Measurements from ENCODE around the gene IFT88. TPM values are rescaled to one million over a fixed set of nuclear protein-coding genes. Genes with fewer than 3 reads are reported as not detected.

The IFT88 gene
- polyA plus RNA-seq, 1 donor from 2014 or later, result 32.7 TPM

DNA sequence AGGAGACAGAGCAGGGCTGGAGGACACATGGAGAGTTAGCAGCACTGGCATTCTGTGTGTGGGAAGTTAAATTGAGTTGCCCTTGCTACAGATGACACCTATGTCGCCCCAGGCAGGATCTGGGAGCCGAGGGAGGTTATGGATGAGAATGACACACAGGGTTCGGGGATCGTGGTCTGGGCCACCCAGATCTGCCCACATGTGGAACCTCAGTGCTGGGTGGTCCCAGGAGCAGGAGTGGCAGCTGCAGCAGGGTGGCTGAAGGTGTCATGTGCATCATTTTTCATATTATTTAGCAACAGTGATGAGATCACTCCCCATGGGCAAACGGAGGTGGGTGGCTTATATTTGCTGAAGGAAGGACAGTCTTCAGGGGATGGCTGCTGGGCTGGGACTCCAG, 139.7 kb downstream of the IFT88 start:
- H3F3A ChIP-seq (ENCODE audit: insufficient read depth, low read length, poor library complexity, severe bottlenecking), result no peaks in the 10 kb centered on the region
- H3K36me3 ChIP-seq (ENCODE audit: insufficient read depth, low read length), result no peaks in the 10 kb centered on the region
- no peaks in the 10 kb centered on the region for H3K79me2 ChIP-seq (replicated peaks; ENCODE audit: insufficient read depth, low read length)
- no peaks in the 10 kb centered on the region for H3K27me3 ChIP-seq (ENCODE audit: insufficient read depth, low read depth, low read length)
- no peak overlapping the region for H3K4me3 ChIP-seq (ENCODE audit: low read length)
- H3K9me3 ChIP-seq (ENCODE audit: low read length), result no peaks in the 10 kb centered on the region
- no peak overlapping the region for H3K4me2 ChIP-seq (ENCODE audit: low read length)
- TF ChIP-seq, protein P1, sequence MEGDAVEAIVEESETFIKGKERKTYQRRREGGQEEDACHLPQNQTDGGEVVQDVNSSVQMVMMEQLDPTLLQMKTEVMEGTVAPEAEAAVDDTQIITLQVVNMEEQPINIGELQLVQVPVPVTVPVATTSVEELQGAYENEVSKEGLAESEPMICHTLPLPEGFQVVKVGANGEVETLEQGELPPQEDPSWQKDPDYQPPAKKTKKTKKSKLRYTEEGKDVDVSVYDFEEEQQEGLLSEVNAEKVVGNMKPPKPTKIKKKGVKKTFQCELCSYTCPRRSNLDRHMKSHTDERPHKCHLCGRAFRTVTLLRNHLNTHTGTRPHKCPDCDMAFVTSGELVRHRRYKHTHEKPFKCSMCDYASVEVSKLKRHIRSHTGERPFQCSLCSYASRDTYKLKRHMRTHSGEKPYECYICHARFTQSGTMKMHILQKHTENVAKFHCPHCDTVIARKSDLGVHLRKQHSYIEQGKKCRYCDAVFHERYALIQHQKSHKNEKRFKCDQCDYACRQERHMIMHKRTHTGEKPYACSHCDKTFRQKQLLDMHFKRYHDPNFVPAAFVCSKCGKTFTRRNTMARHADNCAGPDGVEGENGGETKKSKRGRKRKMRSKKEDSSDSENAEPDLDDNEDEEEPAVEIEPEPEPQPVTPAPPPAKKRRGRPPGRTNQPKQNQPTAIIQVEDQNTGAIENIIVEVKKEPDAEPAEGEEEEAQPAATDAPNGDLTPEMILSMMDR (IDR thresholded peaks at IDR 0.05; ENCODE audit: poor library complexity, severe bottlenecking), result no peak
- TF ChIP-seq SMC3 (conservative IDR thresholded peaks at IDR 0.05; ENCODE audit: poor library complexity), result no peak
- no peak for TF ChIP-seq POLR2AphosphoS5 (IDR thresholded peaks at IDR 0.05)
- TF ChIP-seq, protein P2, sequence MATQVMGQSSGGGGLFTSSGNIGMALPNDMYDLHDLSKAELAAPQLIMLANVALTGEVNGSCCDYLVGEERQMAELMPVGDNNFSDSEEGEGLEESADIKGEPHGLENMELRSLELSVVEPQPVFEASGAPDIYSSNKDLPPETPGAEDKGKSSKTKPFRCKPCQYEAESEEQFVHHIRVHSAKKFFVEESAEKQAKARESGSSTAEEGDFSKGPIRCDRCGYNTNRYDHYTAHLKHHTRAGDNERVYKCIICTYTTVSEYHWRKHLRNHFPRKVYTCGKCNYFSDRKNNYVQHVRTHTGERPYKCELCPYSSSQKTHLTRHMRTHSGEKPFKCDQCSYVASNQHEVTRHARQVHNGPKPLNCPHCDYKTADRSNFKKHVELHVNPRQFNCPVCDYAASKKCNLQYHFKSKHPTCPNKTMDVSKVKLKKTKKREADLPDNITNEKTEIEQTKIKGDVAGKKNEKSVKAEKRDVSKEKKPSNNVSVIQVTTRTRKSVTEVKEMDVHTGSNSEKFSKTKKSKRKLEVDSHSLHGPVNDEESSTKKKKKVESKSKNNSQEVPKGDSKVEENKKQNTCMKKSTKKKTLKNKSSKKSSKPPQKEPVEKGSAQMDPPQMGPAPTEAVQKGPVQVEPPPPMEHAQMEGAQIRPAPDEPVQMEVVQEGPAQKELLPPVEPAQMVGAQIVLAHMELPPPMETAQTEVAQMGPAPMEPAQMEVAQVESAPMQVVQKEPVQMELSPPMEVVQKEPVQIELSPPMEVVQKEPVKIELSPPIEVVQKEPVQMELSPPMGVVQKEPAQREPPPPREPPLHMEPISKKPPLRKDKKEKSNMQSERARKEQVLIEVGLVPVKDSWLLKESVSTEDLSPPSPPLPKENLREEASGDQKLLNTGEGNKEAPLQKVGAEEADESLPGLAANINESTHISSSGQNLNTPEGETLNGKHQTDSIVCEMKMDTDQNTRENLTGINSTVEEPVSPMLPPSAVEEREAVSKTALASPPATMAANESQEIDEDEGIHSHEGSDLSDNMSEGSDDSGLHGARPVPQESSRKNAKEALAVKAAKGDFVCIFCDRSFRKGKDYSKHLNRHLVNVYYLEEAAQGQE (IDR thresholded peaks at IDR 0.05; ENCODE audit: borderline replicate concordance), result no peak
- no peak for TF ChIP-seq EZH2 (IDR thresholded peaks at IDR 0.05; ENCODE audit: borderline replicate concordance, insufficient read depth, low read length, poor library complexity, severe bottlenecking)
- no peak for TF ChIP-seq EP300 (conservative IDR thresholded peaks at IDR 0.05; ENCODE audit: poor library complexity, severe bottlenecking)
- no peak for TF ChIP-seq RAD21 (conservative IDR thresholded peaks at IDR 0.05)
- no peak for TF ChIP-seq TAF1 (IDR thresholded peaks at IDR 0.05; ENCODE audit: low read depth)
- no peak overlapping the region for H3K27ac ChIP-seq (ENCODE audit: low read length)
- H2AFZ ChIP-seq (ENCODE audit: low read depth, low read length), result no peak overlapping the region
- no peaks in the 10 kb centered on the region for H3K9me2 ChIP-seq (ENCODE audit: insufficient read depth, low read length)
- no peak overlapping the region for H3K9ac ChIP-seq (ENCODE audit: low read length)
- H4K20me1 ChIP-seq (ENCODE audit: insufficient read depth), result no peaks in the 10 kb centered on the region

DNA sequence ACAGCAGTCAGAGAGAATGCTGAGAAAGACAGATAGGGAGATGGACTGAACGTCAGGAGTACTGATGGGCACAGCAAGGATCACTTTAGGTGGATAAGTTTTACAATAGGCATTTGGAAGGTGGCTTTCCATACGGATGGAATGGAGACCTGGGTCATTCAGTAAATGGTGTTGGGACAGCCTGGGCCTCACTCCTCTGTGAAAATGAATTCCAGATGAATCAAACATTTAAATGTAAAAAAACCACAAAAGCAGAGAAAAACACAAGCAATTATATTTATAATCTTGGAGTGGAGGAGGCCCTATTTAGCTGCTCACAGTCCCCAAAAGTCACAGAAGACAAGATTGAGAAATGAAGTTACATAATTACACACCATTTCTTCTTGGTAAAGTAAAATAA, 141.3 kb downstream of the IFT88 start:
- H2AFZ ChIP-seq (ENCODE audit: low read depth, low read length), result no peak overlapping the region
- no peaks in the 10 kb centered on the region for H3F3A ChIP-seq (ENCODE audit: insufficient read depth, low read length, poor library complexity, severe bottlenecking)
- no peak overlapping the region for H3K4me2 ChIP-seq (ENCODE audit: low read length)
- H3K27me3 ChIP-seq (ENCODE audit: insufficient read depth, low read depth, low read length), result no peaks in the 10 kb centered on the region
- H4K20me1 ChIP-seq (ENCODE audit: insufficient read depth), result no peaks in the 10 kb centered on the region
- no peak overlapping the region for H3K9ac ChIP-seq (ENCODE audit: low read length)
- H3K36me3 ChIP-seq (ENCODE audit: insufficient read depth, low read length), result no peaks in the 10 kb centered on the region
- no peaks in the 10 kb centered on the region for H3K9me3 ChIP-seq (ENCODE audit: low read length)
- H3K4me3 ChIP-seq (ENCODE audit: low read length), result no peak overlapping the region
- H3K27ac ChIP-seq (ENCODE audit: low read length), result no peak overlapping the region
- TF ChIP-seq POLR2AphosphoS5 (IDR thresholded peaks at IDR 0.05) (no peak), EZH2 (IDR thresholded peaks at IDR 0.05; ENCODE audit: borderline replicate concordance, insufficient read depth, low read length, poor library complexity, severe bottlenecking) (no peak), SMC3 (conservative IDR thresholded peaks at IDR 0.05; ENCODE audit: poor library complexity) (no peak), TAF1 (IDR thresholded peaks at IDR 0.05; ENCODE audit: low read depth) (no peak), EP300 (conservative IDR thresholded peaks at IDR 0.05; ENCODE audit: poor library complexity, severe bottlenecking) (no peak), MXI1 (conservative IDR thresholded peaks at IDR 0.05; ENCODE audit: poor library complexity, severe bottlenecking) (no peak), RAD21 (conservative IDR thresholded peaks at IDR 0.05) (no peak)
- TF ChIP-seq, protein P2 (IDR thresholded peaks at IDR 0.05; ENCODE audit: borderline replicate concordance), result no peak
- TF ChIP-seq, protein P1 (IDR thresholded peaks at IDR 0.05; ENCODE audit: poor library complexity, severe bottlenecking), result no peak
- H3K79me2 ChIP-seq (replicated peaks; ENCODE audit: insufficient read depth, low read length), result no peaks in the 10 kb centered on the region
- H3K9me2 ChIP-seq (ENCODE audit: insufficient read depth, low read length), result no peaks in the 10 kb centered on the region
